ENCODE measurements around the gene C4orf50. TPM values are rescaled to one million over a fixed set of nuclear protein-coding genes. Genes with fewer than 3 reads are reported as not detected.

C4orf50 gene
- total and polyA plus RNA-seq, 2 of the 4 experiments (the other 2 are of a cell fraction) = not detected

DNA sequence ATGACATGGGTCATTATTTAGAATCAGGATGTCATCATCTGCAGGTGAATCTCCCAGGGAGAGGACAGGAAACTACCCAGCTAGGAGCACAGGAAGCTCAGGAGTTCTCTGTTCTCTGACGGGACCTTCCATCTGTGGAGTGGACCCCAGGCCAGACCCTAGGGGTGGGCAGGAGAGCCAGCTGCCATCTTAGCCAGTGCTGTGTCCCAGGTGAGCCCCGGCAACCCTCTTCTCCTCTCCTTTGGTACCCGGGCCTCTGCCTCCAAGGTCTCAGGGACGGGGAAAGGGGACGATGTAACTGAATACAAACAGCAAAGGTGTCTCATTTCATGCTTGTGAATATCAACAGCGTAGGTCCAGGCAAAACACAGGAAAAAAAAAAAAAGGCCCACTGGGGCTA lies 48.5 kb downstream of the C4orf50 start:
- no peak overlapping the region for H2AFZ ChIP-seq (replicated peaks; ENCODE audit: low read length, poor library complexity)
- DNase-seq (no peak), ATAC-seq (ENCODE audit: low read depth) (no peak)
- H2AK5ac ChIP-seq (ENCODE audit: low read depth, low read length) = no peak overlapping the region
- H2BK120ac ChIP-seq (ENCODE audit: low read depth, low read length) = no peak overlapping the region
- H3K4ac ChIP-seq (ENCODE audit: low read depth, low read length) = no peak overlapping the region
- CTCF ChIA-PET = no interaction called here
- no peak overlapping the region for H2BK15ac ChIP-seq (ENCODE audit: low read depth, low read length)
- no TSS peak for BruUV-seq (replicated peaks)
- no peak overlapping the region for H3K14ac ChIP-seq (replicated peaks; ENCODE audit: low read depth, low read length)
- H3K4me2 ChIP-seq (ENCODE audit: low read depth, low read length) = no peak overlapping the region
- no peak overlapping the region for H4K91ac ChIP-seq (ENCODE audit: insufficient read depth, low read depth, low read length)
- intact Hi-C loops (cut with micrococcal nuclease) = no loop called here
- POLR2A ChIA-PET (ENCODE audit: unreplicated experiment) = no interaction called here
- H2BK5ac ChIP-seq (ENCODE audit: low read depth, low read length, poor library complexity, severe bottlenecking) = no peak overlapping the region
- H3K18ac ChIP-seq (ENCODE audit: low read depth, low read length) = no peak overlapping the region
- no peaks in the 10 kb centered on the region for H4K20me1 ChIP-seq (ENCODE audit: insufficient read depth, low read length)
- H3K9me1 ChIP-seq (ENCODE audit: insufficient read depth, low read length) = no peaks in the 10 kb centered on the region
- no peak overlapping the region for H3K27ac ChIP-seq (ENCODE audit: insufficient read depth, low read length)
- dilution Hi-C loops (cut with HindIII; ENCODE audit: low sequenced_read_pairs, unreplicated experiment) = no loop called here
- H4K5ac ChIP-seq (ENCODE audit: low read depth, low read length) = no peak overlapping the region
- H4K8ac ChIP-seq (ENCODE audit: low read depth in 2 of 2, low read length in 2 of 2) = no peak overlapping the region
- no peaks in the 10 kb centered on the region for H3K9me3 ChIP-seq (ENCODE audit: control insufficient read depth, insufficient read depth, low read length)
- H3K79me1 ChIP-seq (ENCODE audit: low read depth in 1 of 2, low read length in 2 of 2) = no peaks in the 10 kb centered on the region
- H3K36me3 ChIP-seq (ENCODE audit: control insufficient read depth, insufficient read depth, low read length) = no peaks in the 10 kb centered on the region
- WGBS, 2 experiments (ENCODE audit: extremely low coverage in 2 of 2, insufficient read length in 1 of 2) = 70% methylated on average over 3 of the region's 6 CpGs; no CpG with 5 or more reads in 1 of the 2 experiments
- no peaks in the 10 kb centered on the region for H3K4me1 ChIP-seq (ENCODE audit: control insufficient read depth, insufficient read depth, low read length)
- H3K4me3 ChIP-seq (ENCODE audit: insufficient read depth, low read depth, low read length) = no peak overlapping the region
- no peak overlapping the region for H3K56ac ChIP-seq (ENCODE audit: extremely low read depth, insufficient read depth, low read length)
- TF ChIP-seq RAD21 (IDR thresholded peaks at IDR 0.05; ENCODE audit: low read length) (no peak), MAFK (IDR thresholded peaks at IDR 0.05; ENCODE audit: low read depth, low read length) (no peak), SMC3 (IDR thresholded peaks at IDR 0.05; ENCODE audit: low read depth, low read length) (no peak), RFX5 (IDR thresholded peaks at IDR 0.05; ENCODE audit: low read depth, low read length) (no peak), MAZ (IDR thresholded peaks at IDR 0.05; ENCODE audit: borderline replicate concordance, low read depth, low read length) (no peak), POLR2A (IDR thresholded peaks at IDR 0.05; ENCODE audit: low read depth, low read length) (no peak), RCOR1 (IDR thresholded peaks at IDR 0.05; ENCODE audit: insufficient replicate concordance, low read length) (no peak), USF2 (IDR thresholded peaks at IDR 0.05; ENCODE audit: low read depth, low read length) (no peak), NFE2L2 (IDR thresholded peaks at IDR 0.05; ENCODE audit: low read depth, low read length) (no peak), BHLHE40 (IDR thresholded peaks at IDR 0.05; ENCODE audit: low read depth, low read length) (no peak), CEBPB (IDR thresholded peaks at IDR 0.05; ENCODE audit: low read depth, low read length) (no peak), MXI1 (IDR thresholded peaks at IDR 0.05; ENCODE audit: borderline replicate concordance, low read depth, low read length) (no peak), CTCF (conservative IDR thresholded peaks at IDR 0.05; ENCODE audit: low read depth, low read length) (no peak), CHD1 (IDR thresholded peaks at IDR 0.05; ENCODE audit: low read depth, low read length) (no peak), FOS (IDR thresholded peaks at IDR 0.05; ENCODE audit: low read depth, low read length) (no peak)
- TF ChIP-seq, protein P1, sequence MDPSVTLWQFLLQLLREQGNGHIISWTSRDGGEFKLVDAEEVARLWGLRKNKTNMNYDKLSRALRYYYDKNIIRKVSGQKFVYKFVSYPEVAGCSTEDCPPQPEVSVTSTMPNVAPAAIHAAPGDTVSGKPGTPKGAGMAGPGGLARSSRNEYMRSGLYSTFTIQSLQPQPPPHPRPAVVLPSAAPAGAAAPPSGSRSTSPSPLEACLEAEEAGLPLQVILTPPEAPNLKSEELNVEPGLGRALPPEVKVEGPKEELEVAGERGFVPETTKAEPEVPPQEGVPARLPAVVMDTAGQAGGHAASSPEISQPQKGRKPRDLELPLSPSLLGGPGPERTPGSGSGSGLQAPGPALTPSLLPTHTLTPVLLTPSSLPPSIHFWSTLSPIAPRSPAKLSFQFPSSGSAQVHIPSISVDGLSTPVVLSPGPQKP (IDR thresholded peaks at IDR 0.05; ENCODE audit: borderline replicate concordance, low read depth, low read length) = no peak
- in situ Hi-C loops (cut with MboI; ENCODE audit: low sequenced_read_pairs) = no loop called here
- H3K27me3 ChIP-seq (ENCODE audit: control insufficient read depth, insufficient read depth, low read length) = no peaks in the 10 kb centered on the region; the same call in 1 of the 2 replicates
- no peak overlapping the region for H3K9ac ChIP-seq (ENCODE audit: low read depth, low read length)
- no peak overlapping the region for H2BK20ac ChIP-seq (ENCODE audit: low read depth, low read length)
- H3K23ac ChIP-seq (ENCODE audit: low read depth, low read length) = no peak overlapping the region
- no peak overlapping the region for H2AK9ac ChIP-seq (replicated peaks; ENCODE audit: low read depth, low read length, poor library complexity)

All from IMR-90 (cell line).